BLaER1 (cell line): ENCODE results near the gene DSG1.

ENCODE experiments used
- H3K27ac ChIP-seq: shearing (Covaris generic); formaldehyde crosslinking; 2 replicates; pipeline ENCODE4 v1.8.1; 2022
- H3K27me3 ChIP-seq: shearing (Covaris generic); formaldehyde crosslinking; 2 replicates; pipeline ENCODE4 v1.8.1; 2022
- H3K36me3 ChIP-seq: shearing (Covaris generic); formaldehyde crosslinking; 2 replicates; pipeline ENCODE4 v1.8.1; 2022
- H3K4me1 ChIP-seq: shearing (Covaris generic); formaldehyde crosslinking; 2 replicates; pipeline ENCODE4 v1.8.1; 2022
- H3K4me2 ChIP-seq: shearing (Covaris generic); formaldehyde crosslinking; 2 replicates; pipeline ENCODE4 v1.8.1; 2022
- H3K4me3 ChIP-seq: shearing (Covaris generic); formaldehyde crosslinking; 2 replicates; pipeline ENCODE4 v1.8.1; 2022
- H3K9ac ChIP-seq: shearing (Covaris generic); formaldehyde crosslinking; 2 replicates; pipeline ENCODE4 v1.8.1; 2022
- H3K9me3 ChIP-seq: shearing (Covaris generic); formaldehyde crosslinking; 2 replicates; pipeline ENCODE4 v1.8.1; 2022
- H4K20me1 ChIP-seq: shearing (Covaris generic); formaldehyde crosslinking; 2 replicates; pipeline ENCODE4 v1.8.1; 2022
- Cebpa-rat ChIP-seq: shearing (Covaris generic); IDR thresholded peaks from 2 replicates; pipeline ENCODE4 v1.8.1; 2022

Gene DSG1

GRCh38 chr18:31291688-31292087, 26.3 kb upstream of the DSG1 start:
- no peaks in the 10 kb centered on the region for H3K36me3 ChIP-seq
- H3K4me3 ChIP-seq, result no peak overlapping the region
- H3K27me3 ChIP-seq, result no peaks in the 10 kb centered on the region
- H3K9ac ChIP-seq, result no peak overlapping the region
- peaks cover 24% of the 10 kb centered on the region for H3K9me3 ChIP-seq
- no peak overlapping the region for H3K4me2 ChIP-seq
- H3K4me1 ChIP-seq, result no peaks in the 10 kb centered on the region
- H4K20me1 ChIP-seq, result no peaks in the 10 kb centered on the region
- TF ChIP-seq Cebpa-rat, result no peak
- H3K27ac ChIP-seq, result no peak overlapping the region

- no peaks in the 10 kb centered on the region for H3K27me3 ChIP-seq
- no peak overlapping the region for H3K4me3 ChIP-seq
- peaks cover 24% of the 10 kb centered on the region for H3K9me3 ChIP-seq
- H3K4me1 ChIP-seq, result no peaks in the 10 kb centered on the region
- no peak overlapping the region for H3K9ac ChIP-seq
- H4K20me1 ChIP-seq, result no peaks in the 10 kb centered on the region
- H3K36me3 ChIP-seq, result no peaks in the 10 kb centered on the region
- no peak for TF ChIP-seq Cebpa-rat
- no peak overlapping the region for H3K27ac ChIP-seq
- no peak overlapping the region for H3K4me2 ChIP-seq
These were observed 23.7 kb upstream of the DSG1 start for GRCh38 chr18:31294199-31294747.

GRCh38 chr18:31297248-31297647, 20.7 kb upstream of the DSG1 start:
- Histone ChIP-seq H4K20me1 (no peaks in the 10 kb centered on the region), H3K27ac (no peak overlapping the region), H3K4me2 (no peak overlapping the region), H3K27me3 (no peaks in the 10 kb centered on the region), H3K9ac (no peak overlapping the region), H3K36me3 (no peaks in the 10 kb centered on the region), H3K4me1 (no peaks in the 10 kb centered on the region), H3K4me3 (no peak overlapping the region), H3K9me3 (peaks cover 7% of the 10 kb centered on the region)
- TF ChIP-seq Cebpa-rat, result no peak

- Histone ChIP-seq H3K9ac (no peak overlapping the region), H3K27me3 (no peaks in the 10 kb centered on the region), H3K36me3 (no peaks in the 10 kb centered on the region), H3K4me3 (no peak overlapping the region), H3K27ac (no peak overlapping the region), H4K20me1 (no peaks in the 10 kb centered on the region), H3K4me1 (no peaks in the 10 kb centered on the region), H3K9me3 (no peaks in the 10 kb centered on the region), H3K4me2 (no peak overlapping the region)
- TF ChIP-seq Cebpa-rat, result no peak
These were observed 16.7 kb upstream of the DSG1 start for GRCh38 chr18:31301201-31301655.

GRCh38 chr18:31302991-31303390, 15.0 kb upstream of the DSG1 start:
- Histone ChIP-seq H3K27ac (no peak overlapping the region), H3K36me3 (no peaks in the 10 kb centered on the region), H4K20me1 (no peaks in the 10 kb centered on the region), H3K9me3 (no peaks in the 10 kb centered on the region), H3K4me1 (no peaks in the 10 kb centered on the region), H3K9ac (no peak overlapping the region), H3K4me2 (no peak overlapping the region), H3K27me3 (no peaks in the 10 kb centered on the region), H3K4me3 (no peak overlapping the region)
- no peak for TF ChIP-seq Cebpa-rat

- Histone ChIP-seq H3K27ac (no peak overlapping the region), H4K20me1 (no peaks in the 10 kb centered on the region), H3K4me3 (no peak overlapping the region), H3K27me3 (no peaks in the 10 kb centered on the region), H3K36me3 (no peaks in the 10 kb centered on the region), H3K9ac (no peak overlapping the region), H3K4me1 (no peaks in the 10 kb centered on the region), H3K4me2 (no peak overlapping the region), H3K9me3 (no peaks in the 10 kb centered on the region)
- TF ChIP-seq Cebpa-rat, result no peak
These were observed 14.2 kb upstream of the DSG1 start for GRCh38 chr18:31303771-31304170.

GRCh38 chr18:31309115-31309514, 8.8 kb upstream of the DSG1 start:
- TF ChIP-seq Cebpa-rat, result no peak
- no peaks in the 10 kb centered on the region for H3K9me3 ChIP-seq
- no peak overlapping the region for H3K27ac ChIP-seq
- no peak overlapping the region for H3K4me2 ChIP-seq
- no peak overlapping the region for H3K4me3 ChIP-seq
- H3K9ac ChIP-seq, result no peak overlapping the region
- H3K27me3 ChIP-seq, result no peaks in the 10 kb centered on the region
- H3K36me3 ChIP-seq, result no peaks in the 10 kb centered on the region
- H4K20me1 ChIP-seq, result no peaks in the 10 kb centered on the region
- no peaks in the 10 kb centered on the region for H3K4me1 ChIP-seq

GRCh38 chr18:31316974-31317373, 986 bp upstream of the DSG1 start:
- H3K27ac ChIP-seq, result no peak overlapping the region
- H3K36me3 ChIP-seq, result no peaks in the 10 kb centered on the region
- no peaks in the 10 kb centered on the region for H4K20me1 ChIP-seq
- TF ChIP-seq Cebpa-rat, result no peak
- no peaks in the 10 kb centered on the region for H3K4me1 ChIP-seq
- H3K9me3 ChIP-seq, result no peaks in the 10 kb centered on the region
- H3K27me3 ChIP-seq, result no peaks in the 10 kb centered on the region
- no peak overlapping the region for H3K4me2 ChIP-seq
- no peak overlapping the region for H3K9ac ChIP-seq
- no peak overlapping the region for H3K4me3 ChIP-seq

GRCh38 chr18:31321719-31322118, 3.8 kb downstream of the DSG1 start:
- TF ChIP-seq Cebpa-rat, result no peak
- no peaks in the 10 kb centered on the region for H3K4me1 ChIP-seq
- no peaks in the 10 kb centered on the region for H3K9me3 ChIP-seq
- no peaks in the 10 kb centered on the region for H4K20me1 ChIP-seq
- H3K36me3 ChIP-seq, result no peaks in the 10 kb centered on the region
- H3K9ac ChIP-seq, result no peak overlapping the region
- H3K27ac ChIP-seq, result no peak overlapping the region
- no peak overlapping the region for H3K4me2 ChIP-seq
- no peak overlapping the region for H3K4me3 ChIP-seq
- no peaks in the 10 kb centered on the region for H3K27me3 ChIP-seq

- Histone ChIP-seq H3K4me3 (no peak overlapping the region), H3K9ac (no peak overlapping the region), H3K27me3 (no peaks in the 10 kb centered on the region), H3K4me1 (no peaks in the 10 kb centered on the region), H3K4me2 (no peak overlapping the region), H3K27ac (no peak overlapping the region), H4K20me1 (no peaks in the 10 kb centered on the region), H3K9me3 (no peaks in the 10 kb centered on the region), H3K36me3 (no peaks in the 10 kb centered on the region)
- TF ChIP-seq Cebpa-rat, result no peak
These were observed 7.1 kb downstream of the DSG1 start for GRCh38 chr18:31325051-31325450.

GRCh38 chr18:31329787-31330438, 12.0 kb downstream of the DSG1 start:
- H3K4me2 ChIP-seq, result no peak overlapping the region
- H3K4me1 ChIP-seq, result no peaks in the 10 kb centered on the region
- no peaks in the 10 kb centered on the region for H3K27me3 ChIP-seq
- TF ChIP-seq Cebpa-rat, result no peak
- no peaks in the 10 kb centered on the region for H3K36me3 ChIP-seq
- H4K20me1 ChIP-seq, result no peaks in the 10 kb centered on the region
- H3K9me3 ChIP-seq, result no peaks in the 10 kb centered on the region
- no peak overlapping the region for H3K9ac ChIP-seq
- H3K4me3 ChIP-seq, result no peak overlapping the region
- H3K27ac ChIP-seq, result no peak overlapping the region
